Keratinocyte (primary cell): ENCODE measurements around the gene HDGFL3. TPM values are rescaled to one million over a fixed set of nuclear protein-coding genes. Genes with fewer than 3 reads are reported as not detected.
A peak's percentile ranks its signal among the peaks of the same experiment; 100 is the strongest.

ENCODE experiments used
- DNase-seq: peaks from one replicate; pipeline ENCODE4 v3.0.0-alpha.2; 2011; ENCODE audit warnings: low read depth, missing footprints, low spot score
- FAIRE-seq: peaks from 2 replicates; lab custom pipeline; 2011; peaks lifted over from hg19 to GRCh38; lab: Jason Lieb, UNC
- H2AFZ ChIP-seq: 2 replicates; pipeline ENCODE4 v1.6.0; 2012; ENCODE audit warnings: low read length, control low read depth, inconsistent platforms; ENCODE audit not compliant: control insufficient read depth
- H3K27ac ChIP-seq: 2 replicates; pipeline ENCODE4 v1.5.1; 2011; ENCODE audit warnings: low read length; ENCODE audit not compliant: control insufficient read depth, insufficient read depth
- H3K27me3 ChIP-seq: 3 replicates; pipeline ENCODE4 v1.6.0; 2011; ENCODE audit warnings: low read length; ENCODE audit not compliant: control insufficient read depth, insufficient read depth; ENCODE audit errors: extremely low read depth
- H3K36me3 ChIP-seq, 2 experiments: 2 replicates in 1 of 2; 3 replicates in 1 of 2; pipeline ENCODE4 v1.5.1; 2011; ENCODE audit warnings: low read length in 2 of 2, mild to moderate bottlenecking in 1 of 2; ENCODE audit not compliant: control insufficient read depth in 2 of 2, insufficient read depth in 2 of 2; ENCODE audit errors: extremely low read depth in 1 of 2
- H3K4me1 ChIP-seq: 3 replicates; pipeline ENCODE4 v1.5.1; 2011; ENCODE audit warnings: low read length; ENCODE audit not compliant: control insufficient read depth, insufficient read depth; ENCODE audit errors: extremely low read depth
- H3K4me2 ChIP-seq: 3 replicates; pipeline ENCODE4 v1.6.0; 2011; ENCODE audit warnings: low read depth, low read length; ENCODE audit not compliant: control insufficient read depth, insufficient read depth; ENCODE audit errors: extremely low read depth
- H3K4me3 ChIP-seq, 3 experiments: fragments of 200-600 bp in 1 of 3; sonication (generic) in 1 of 3; 2 replicates in 2 of 3; 3 replicates in 1 of 3; pipeline ENCODE4 v1.5.1; 2011 to 2016; ENCODE audit warnings: low read length in 3 of 3, mild to moderate bottlenecking in 3 of 3, control low read depth in 2 of 3, inconsistent platforms in 1 of 3, low read depth in 1 of 3, mixed read lengths in 1 of 3, mixed run types in 1 of 3, moderate library complexity in 1 of 3; ENCODE audit not compliant: control insufficient read depth in 2 of 3, insufficient read depth in 2 of 3; ENCODE audit errors: extremely low read depth in 1 of 3
- H3K79me2 ChIP-seq: 2 replicates; pipeline ENCODE4 v1.6.0; 2012; ENCODE audit warnings: low read length; ENCODE audit not compliant: control insufficient read depth, insufficient read depth
- H3K9ac ChIP-seq: 3 replicates; pipeline ENCODE4 v1.6.0; 2011; ENCODE audit warnings: low read length; ENCODE audit not compliant: control insufficient read depth, insufficient read depth; ENCODE audit errors: extremely low read depth
- H3K9me1 ChIP-seq: 3 replicates; pipeline ENCODE4 v1.6.0; 2011; ENCODE audit warnings: low read length; ENCODE audit not compliant: control insufficient read depth, insufficient read depth; ENCODE audit errors: extremely low read depth
- H3K9me3 ChIP-seq: 2 replicates; pipeline ENCODE4 v1.5.1; 2012; ENCODE audit warnings: low read depth, low read length; ENCODE audit not compliant: control insufficient read depth
- H4K20me1 ChIP-seq: 3 replicates; pipeline ENCODE4 v1.6.0; 2011; ENCODE audit warnings: low read length; ENCODE audit not compliant: control insufficient read depth, insufficient read depth; ENCODE audit errors: extremely low read depth
- CTCF ChIP-seq, 3 experiments: IDR thresholded peaks in 1 of 3; conservative IDR thresholded peaks in 1 of 3; optimal IDR thresholded peaks in 1 of 3; 2 replicates in 2 of 3; 3 replicates in 1 of 3; pipeline versions ENCODE3 to v1.5.1; 2011; ENCODE audit warnings: low read length in 3 of 3, mild to moderate bottlenecking in 3 of 3, moderate library complexity in 2 of 3, control low read depth in 1 of 3, inconsistent platforms in 1 of 3; ENCODE audit not compliant: insufficient read depth in 2 of 3; ENCODE audit errors: extremely low read depth in 1 of 3
- EZH2 ChIP-seq: IDR thresholded peaks from one replicate; pipeline ENCODE4 v1.6.1; 2012; ENCODE audit warnings: inconsistent platforms, mild to moderate bottlenecking, low read length, moderate library complexity
- dilution Hi-C: fragments of 300-500 bp; cut with MboI; formaldehyde crosslinking; loops from one replicate; pipeline ENCODE4 v1.7.0; 2020; ENCODE audit warnings: low sequenced_read_pairs; ENCODE audit not compliant: extremely low pct_ligation_motif_present
- polyA plus RNA-seq, 5 experiments: library from polyadenylated mRNA; depleted of rRNA in 3 of 5; stranded (reverse) in 3 of 5; stranded (forward) in 1 of 5; unstranded in 1 of 5; fragments of >200 nt; gene quantifications; 1 replicate in 1 of 5; 2 replicates in 3 of 5; 3 replicates in 1 of 5; pipeline versions ENCODE4 v1.2.1 to v1.2.3, GENCODE V29; 2011 to 2012; ENCODE audit warnings: missing spikeins in 2 of 5, low read depth in 1 of 5, low replicate concordance in 1 of 5

Gene HDGFL3
- polyA plus RNA-seq, 1 donor (not counting 4 experiments of a cell fraction or from before 2014, with no cell fraction given) = 35.1 TPM

- H3K36me3 ChIP-seq = no peaks in the 10 kb centered on the region
- TF ChIP-seq CTCF (optimal IDR thresholded peaks at IDR 0.05 in 1 of 3, IDR thresholded peaks at IDR 0.05 in 1 of 3, conservative IDR thresholded peaks at IDR 0.05 in 1 of 3; ENCODE audit: extremely low read depth in 1 of 3, insufficient read depth in 2 of 3, low read length in 3 of 3) (no peak), EZH2 (no peak)
- H2AFZ ChIP-seq = no peak overlapping the region
- no peak for DNase-seq
- peak; percentile 5 for FAIRE-seq
- no peak overlapping the region for H3K27ac ChIP-seq
- H3K9me1 ChIP-seq = no peaks in the 10 kb centered on the region
- H3K9ac ChIP-seq = no peak overlapping the region
- H4K20me1 ChIP-seq = no peaks in the 10 kb centered on the region
- no peaks in the 10 kb centered on the region for H3K4me1 ChIP-seq
- H3K27me3 ChIP-seq = no peaks in the 10 kb centered on the region
- H3K9me3 ChIP-seq = no peaks in the 10 kb centered on the region
- no peaks in the 10 kb centered on the region for H3K79me2 ChIP-seq
- H3K4me2 ChIP-seq = no peak overlapping the region
- H3K4me3 ChIP-seq = no peak overlapping the region
- dilution Hi-C loops = no loop called here
Measured at GRCh38 chr15:83127547-83128150, 80.0 kb downstream of the HDGFL3 start.

GRCh38 chr15:83123529-83123928 lies 84.1 kb downstream of the HDGFL3 start:
- H3K4me3 ChIP-seq = no peak overlapping the region
- no peak overlapping the region for H3K9ac ChIP-seq
- H3K36me3 ChIP-seq = no peaks in the 10 kb centered on the region
- no peaks in the 10 kb centered on the region for H4K20me1 ChIP-seq
- DNase-seq (no peak), FAIRE-seq (no peak)
- TF ChIP-seq EZH2 (no peak), CTCF (optimal IDR thresholded peaks at IDR 0.05 in 1 of 3, IDR thresholded peaks at IDR 0.05 in 1 of 3, conservative IDR thresholded peaks at IDR 0.05 in 1 of 3; ENCODE audit: extremely low read depth in 1 of 3, insufficient read depth in 2 of 3, low read length in 3 of 3) (no peak)
- no peaks in the 10 kb centered on the region for H3K4me1 ChIP-seq
- dilution Hi-C loops = no loop called here
- no peaks in the 10 kb centered on the region for H3K79me2 ChIP-seq
- no peak overlapping the region for H3K4me2 ChIP-seq
- H3K9me1 ChIP-seq = no peaks in the 10 kb centered on the region
- no peak overlapping the region for H3K27ac ChIP-seq
- H2AFZ ChIP-seq = no peak overlapping the region
- no peaks in the 10 kb centered on the region for H3K27me3 ChIP-seq
- no peaks in the 10 kb centered on the region for H3K9me3 ChIP-seq
